Measurements from ENCODE around the gene CCDC183. TPM values are rescaled to one million over a fixed set of nuclear protein-coding genes. Genes with fewer than 3 reads are reported as not detected.

Gene CCDC183
- total RNA-seq, 2 experiments from 2014 or later = 0.88 to 1.3 TPM

DNA sequence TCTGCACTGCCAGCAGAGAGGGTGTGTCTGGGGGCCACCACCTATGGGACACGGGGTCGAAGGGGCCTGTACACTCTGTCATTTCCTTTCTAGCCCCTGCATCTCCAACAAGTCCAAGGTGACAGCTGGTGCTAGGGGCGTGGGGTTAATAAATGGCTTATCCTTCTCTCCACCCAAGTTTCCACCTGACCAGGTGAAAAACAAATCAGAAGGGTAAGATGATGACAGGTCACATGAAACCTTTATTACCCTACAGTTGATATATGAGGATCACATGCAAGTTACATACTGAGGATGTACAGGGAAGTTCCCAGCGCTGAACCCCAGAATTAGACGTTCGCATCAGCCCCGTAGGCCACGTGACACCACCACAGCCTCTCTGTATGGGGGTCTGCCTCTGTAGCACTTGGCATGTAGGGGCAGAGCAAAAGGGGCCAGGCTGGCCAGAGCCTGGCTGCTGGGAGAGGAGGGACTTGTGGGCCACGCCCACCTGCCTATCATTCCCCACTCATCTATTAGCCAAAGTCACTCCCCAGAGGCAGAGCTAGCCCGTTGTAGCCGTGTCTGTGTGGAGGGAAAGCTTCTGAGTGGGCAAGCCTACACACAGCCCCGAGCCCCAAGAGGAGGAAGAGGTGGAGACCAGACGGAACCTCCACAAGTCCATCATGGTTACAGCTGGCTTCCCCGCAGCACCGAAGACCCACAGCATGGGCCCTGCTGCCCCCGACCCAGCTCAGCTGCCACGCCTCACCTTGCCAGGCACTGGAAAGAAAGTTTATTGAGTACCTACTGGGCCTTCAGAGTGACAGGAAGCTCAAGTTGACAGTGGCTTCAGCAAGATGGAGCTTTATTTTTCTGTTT is 2.8 kb upstream of the CCDC183 start:
- no peak overlapping the region for H3K4me3 ChIP-seq (ENCODE audit: low read depth, low read length, poor library complexity, severe bottlenecking)
- H2AFZ ChIP-seq (ENCODE audit: low read length) = no peak overlapping the region
- no peaks in the 10 kb centered on the region for H3K9me3 ChIP-seq (ENCODE audit: low read length)
- POLR2A ChIA-PET = interaction anchor here (1.8 kb wide), 1 partner anchor 14 kb away, joined by 5 read pairs; the partner anchor contains the start of gene RABL6
- no peak overlapping the region for H3K4me2 ChIP-seq (ENCODE audit: low read length)
- H3K36me3 ChIP-seq (ENCODE audit: insufficient read depth, low read length) = no peaks in the 10 kb centered on the region
- TF ChIP-seq, protein P1, sequence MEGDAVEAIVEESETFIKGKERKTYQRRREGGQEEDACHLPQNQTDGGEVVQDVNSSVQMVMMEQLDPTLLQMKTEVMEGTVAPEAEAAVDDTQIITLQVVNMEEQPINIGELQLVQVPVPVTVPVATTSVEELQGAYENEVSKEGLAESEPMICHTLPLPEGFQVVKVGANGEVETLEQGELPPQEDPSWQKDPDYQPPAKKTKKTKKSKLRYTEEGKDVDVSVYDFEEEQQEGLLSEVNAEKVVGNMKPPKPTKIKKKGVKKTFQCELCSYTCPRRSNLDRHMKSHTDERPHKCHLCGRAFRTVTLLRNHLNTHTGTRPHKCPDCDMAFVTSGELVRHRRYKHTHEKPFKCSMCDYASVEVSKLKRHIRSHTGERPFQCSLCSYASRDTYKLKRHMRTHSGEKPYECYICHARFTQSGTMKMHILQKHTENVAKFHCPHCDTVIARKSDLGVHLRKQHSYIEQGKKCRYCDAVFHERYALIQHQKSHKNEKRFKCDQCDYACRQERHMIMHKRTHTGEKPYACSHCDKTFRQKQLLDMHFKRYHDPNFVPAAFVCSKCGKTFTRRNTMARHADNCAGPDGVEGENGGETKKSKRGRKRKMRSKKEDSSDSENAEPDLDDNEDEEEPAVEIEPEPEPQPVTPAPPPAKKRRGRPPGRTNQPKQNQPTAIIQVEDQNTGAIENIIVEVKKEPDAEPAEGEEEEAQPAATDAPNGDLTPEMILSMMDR (conservative IDR thresholded peaks at IDR 0.05; ENCODE audit: low read length) = no peak
- TF ChIP-seq EZH2phosphoT487 (IDR thresholded peaks at IDR 0.05; ENCODE audit: borderline replicate concordance, low read depth, low read length) = no peak
- intact Hi-C loops (cut with micrococcal nuclease; ENCODE audit: unreplicated experiment) = no loop called here
- H3K4me1 ChIP-seq (ENCODE audit: insufficient read depth, low read length, poor library complexity, severe bottlenecking) = peaks cover 36% of the 10 kb centered on the region
- H3K27ac ChIP-seq (ENCODE audit: low read depth, low read length, poor library complexity, severe bottlenecking) = no peak overlapping the region
- no peaks in the 10 kb centered on the region for H3K9me2 ChIP-seq (ENCODE audit: insufficient read depth, low read length)
- DNase-seq (ENCODE audit: low spot score) = no peak
- CTCF ChIA-PET (ENCODE audit: unreplicated experiment) = no interaction called here
- no TSS peak for BruUV-seq (replicated peaks)
- no peaks in the 10 kb centered on the region for H3K79me2 ChIP-seq (ENCODE audit: insufficient read depth, low read depth, low read length)
- no peaks in the 10 kb centered on the region for H4K20me1 ChIP-seq (ENCODE audit: insufficient read depth, low read length)

GRCh38 chr9:136794281-136794999 is 1.7 kb upstream of the CCDC183 start:
- intact Hi-C loops (cut with micrococcal nuclease; ENCODE audit: unreplicated experiment) = no loop called here
- H3K36me3 ChIP-seq (ENCODE audit: insufficient read depth, low read length) = no peaks in the 10 kb centered on the region
- H3K4me2 ChIP-seq (ENCODE audit: low read length) = no peak overlapping the region
- H3K4me1 ChIP-seq (ENCODE audit: insufficient read depth, low read length, poor library complexity, severe bottlenecking) = peaks cover 40% of the 10 kb centered on the region
- H3K4me3 ChIP-seq (ENCODE audit: low read depth, low read length, poor library complexity, severe bottlenecking) = no peak overlapping the region
- BruUV-seq (replicated peaks) = no TSS peak
- no peak overlapping the region for H3K27ac ChIP-seq (ENCODE audit: low read depth, low read length, poor library complexity, severe bottlenecking)
- no peaks in the 10 kb centered on the region for H3K79me2 ChIP-seq (ENCODE audit: insufficient read depth, low read depth, low read length)
- TF ChIP-seq, protein P1 (conservative IDR thresholded peaks at IDR 0.05; ENCODE audit: low read length) = no peak
- TF ChIP-seq EZH2phosphoT487 (IDR thresholded peaks at IDR 0.05; ENCODE audit: borderline replicate concordance, low read depth, low read length) = no peak
- no peaks in the 10 kb centered on the region for H4K20me1 ChIP-seq (ENCODE audit: insufficient read depth, low read length)
- ChIA-PET CTCF (ENCODE audit: unreplicated experiment) (no interaction called here), POLR2A (interaction anchor here (1.8 kb wide), 1 partner anchor 13 kb away, joined by 5 read pairs; the partner anchor contains the start of gene RABL6)
- H2AFZ ChIP-seq (ENCODE audit: low read length) = no peak overlapping the region
- H3K9me2 ChIP-seq (ENCODE audit: insufficient read depth, low read length) = no peaks in the 10 kb centered on the region
- no peaks in the 10 kb centered on the region for H3K9me3 ChIP-seq (ENCODE audit: low read length)
- no peak for DNase-seq (ENCODE audit: low spot score)

All from OCI-LY7 (cell line).